HepG2 (cell line): ENCODE measurements around the gene FRMD4A. TPM values are rescaled to one million over a fixed set of nuclear protein-coding genes. Genes with fewer than 3 reads are reported as not detected.

Experiments
- ATAC-seq: fragments of 200-7000 bp; cut with Tn5 transposase; 3 replicates; pipeline ENCODE4 v1.9.1; 2020; ENCODE audit warnings: mild to moderate bottlenecking, moderate library complexity
- BruUV-seq: library from RNA; stranded (reverse); fragments of 400-500 nt; replicated peaks from 2 replicates; lab custom pipeline; 2021; lab: Mats Ljungman, UMichigan
- CTCF ChIA-PET: fragments of 300-600 bp; formaldehyde crosslinking; extraction: SDS; loops from one replicate; lab custom pipeline; 2021; ENCODE audit warnings: low total read pairs, inconsistent platforms, low intra/inter-chr PET ratio; lab: Yijun Ruan, JAX
- POLR2A ChIA-PET: fragments of 350-600 bp; sonication (Branson Sonifier 250); formaldehyde crosslinking; loops from one replicate; lab custom pipeline; 2020; ENCODE audit warnings: antibody characterized with exemption, inconsistent platforms; lab: Yijun Ruan, JAX
- DNase-seq: peaks from one replicate; pipeline ENCODE4 v3.0.0-alpha.2; 2015; ENCODE audit warnings: low spot score
- FAIRE-seq: peaks from 3 replicates; lab custom pipeline; 2011; peaks lifted over from hg19 to GRCh38; lab: Jason Lieb, UNC
- H2AFZ ChIP-seq: one replicate; pipeline ENCODE4 v1.6.1; 2011; ENCODE audit warnings: low read length, inconsistent platforms
- H3K27ac ChIP-seq: fragments of 300-600 bp; 3 replicates; pipeline ENCODE4 v1.8.0; 2011; ENCODE audit warnings: mixed run types, mild to moderate bottlenecking, mixed read lengths, low read length, inconsistent platforms; ENCODE audit not compliant: insufficient read depth; ENCODE audit errors: extremely low read length
- H3K27me3 ChIP-seq, 2 experiments: fragments of 200-600 bp in 1 of 2; 2 replicates in 1 of 2; 3 replicates in 1 of 2; pipeline versions ENCODE4 v1.6.0 to v1.8.0; 2011; ENCODE audit warnings: low read length in 2 of 2, mild to moderate bottlenecking in 2 of 2, moderate library complexity in 2 of 2, inconsistent platforms in 1 of 2; ENCODE audit not compliant: insufficient read depth in 2 of 2, control insufficient read depth in 1 of 2
- H3K36me3 ChIP-seq, 2 experiments: fragments of 200-600 bp in 1 of 2; replicated peaks in 1 of 2; 2 replicates in 1 of 2; 3 replicates in 1 of 2; pipeline versions ENCODE4 v1.5.1 to v1.8.0; 2011; ENCODE audit warnings: low read length in 2 of 2, inconsistent platforms in 1 of 2; ENCODE audit not compliant: insufficient read depth in 2 of 2, control insufficient read depth in 1 of 2
- H3K4me1 ChIP-seq: 2 replicates; pipeline ENCODE4 v1.5.1; 2012; ENCODE audit warnings: low read length, inconsistent platforms; ENCODE audit not compliant: insufficient read depth
- H3K4me2 ChIP-seq: 2 replicates; pipeline ENCODE4 v1.6.0; 2011; ENCODE audit warnings: low read depth, low read length, inconsistent platforms
- H3K4me3 ChIP-seq, 3 experiments: fragments of 200-600 bp in 1 of 3; sonication (generic), shearing (Covaris generic) in 1 of 3; replicated peaks in 1 of 3; 2 replicates each; pipeline ENCODE4 v1.5.1; 2011 to 2016; ENCODE audit warnings: low read length in 3 of 3, inconsistent platforms in 2 of 3, low read depth in 2 of 3, mild to moderate bottlenecking in 2 of 3, control low read depth in 1 of 3, mixed read lengths in 1 of 3; ENCODE audit not compliant: insufficient read depth in 1 of 3
- H3K79me2 ChIP-seq: one replicate; pipeline ENCODE4 v1.6.1; 2011; ENCODE audit warnings: low read length, inconsistent platforms; ENCODE audit not compliant: insufficient read depth
- H3K9ac ChIP-seq: 2 replicates; pipeline ENCODE4 v1.6.0; 2011; ENCODE audit warnings: mild to moderate bottlenecking, low read depth, low read length, inconsistent platforms; ENCODE audit not compliant: insufficient read depth
- H3K9me3 ChIP-seq: 2 replicates; pipeline ENCODE4 v1.5.1; 2012; ENCODE audit warnings: mild to moderate bottlenecking, low read length
- H4K20me1 ChIP-seq: 2 replicates; pipeline ENCODE4 v1.6.0; 2011; ENCODE audit warnings: inconsistent platforms, mild to moderate bottlenecking, low read length, moderate library complexity; ENCODE audit not compliant: insufficient read depth
- AKAP8 ChIP-seq: sonication (generic); formaldehyde crosslinking; IDR thresholded peaks from 2 replicates; pipeline ENCODE4 v1.5.1; 2020; ENCODE audit warnings: mild to moderate bottlenecking, missing genetic modification reagents
- FOSL2 ChIP-seq: sonication (generic); formaldehyde crosslinking; IDR thresholded peaks from 2 replicates; pipeline ENCODE4 v1.4.0; 2020; ENCODE audit warnings: missing genetic modification reagents
- IRF1 ChIP-seq: sonication (generic); formaldehyde crosslinking; IDR thresholded peaks from 2 replicates; pipeline ENCODE4 v1.4.0; 2020; ENCODE audit warnings: low read depth, mild to moderate bottlenecking, missing genetic modification reagents
- JDP2 ChIP-seq: sonication (generic); formaldehyde crosslinking; IDR thresholded peaks from 2 replicates; pipeline ENCODE4 v1.8.1; 2022; ENCODE audit warnings: missing genetic modification reagents, borderline replicate concordance
- MTF2 ChIP-seq: sonication (generic); formaldehyde crosslinking; IDR thresholded peaks from 2 replicates; pipeline ENCODE4 v1.5.0; 2020; ENCODE audit warnings: missing genetic modification reagents, borderline replicate concordance
- YEATS4 ChIP-seq: sonication (generic); formaldehyde crosslinking; IDR thresholded peaks from 2 replicates; pipeline ENCODE4 v1.4.0; 2020; ENCODE audit warnings: missing genetic modification reagents, borderline replicate concordance
- ZFY ChIP-seq: sonication (generic); formaldehyde crosslinking; IDR thresholded peaks from 2 replicates; pipeline ENCODE4 v1.4.0; 2020; ENCODE audit warnings: missing genetic modification reagents
- ZFYVE20 ChIP-seq: sonication (generic); formaldehyde crosslinking; IDR thresholded peaks from 2 replicates; pipeline ENCODE4 v1.8.0; 2023; ENCODE audit warnings: low read depth, mild to moderate bottlenecking, moderate library complexity, missing genetic modification reagents, borderline replicate concordance
- ZNF512B ChIP-seq: sonication (generic); formaldehyde crosslinking; IDR thresholded peaks from 2 replicates; pipeline ENCODE4 v1.5.1; 2020; ENCODE audit warnings: missing genetic modification reagents, mild to moderate bottlenecking, borderline replicate concordance
- ZNF574 ChIP-seq: sonication (generic); formaldehyde crosslinking; IDR thresholded peaks from 2 replicates; pipeline ENCODE4 v1.4.0; 2020; ENCODE audit warnings: missing genetic modification reagents
- WGBS: methylation state at CpG from one replicate; pipeline ENCODE4 v1.1.6; 2017; ENCODE audit warnings: low lambda C conversion rate; 5-methylcytosine and 5-hydroxymethylcytosine counted together
- in situ Hi-C: cut with HindIII; loops from 2 replicates; pipeline ENCODE4 v1.10.0; 2017; ENCODE audit warnings: low pct_unique_long_range_greater_than_20kb; ENCODE audit not compliant: extremely low pct_ligation_motif_present
- intact Hi-C: fragments of 100-400 bp; cut with micrococcal nuclease; formaldehyde crosslinking; loops from one replicate; pipeline ENCODE4 v1.10.0; 2022; ENCODE audit not compliant: unreplicated experiment
- polyA plus RNA-seq, 8 experiments: library from polyadenylated mRNA; depleted of rRNA in 3 of 8; stranded (reverse) in 7 of 8; unstranded in 1 of 8; fragments of >200 nt; fragmentation: Illumina TruSeq in 4 of 8; extraction: Trizol in 4 of 8; gene quantifications; 2 replicates each; pipeline versions ENCODE4 v1.2.1 to v1.2.3, GENCODE V29; 2011 to 2016; ENCODE audit warnings: low read depth in 4 of 8, missing spikeins in 1 of 8, mixed read lengths in 1 of 8; ENCODE audit not compliant: insufficient read depth in 1 of 8
- total RNA-seq, 5 experiments: library from RNA; depleted of rRNA; stranded (reverse); fragments of >200 nt; fragmentation: Illumina TruSeq; extraction: Trizol; gene quantifications; 2 replicates each; pipeline ENCODE4 v1.2.3, GENCODE V29; 2016; ENCODE audit warnings: low read depth in 1 of 5

The FRMD4A gene
- total and polyA plus RNA-seq, 2 of the 13 experiments (the other 11 are each of a cell fraction or from before 2014, with no cell fraction given), result 0.09 to 0.26 TPM

- no peak overlapping the region for H3K9ac ChIP-seq
- peaks cover 7% of the 10 kb centered on the region for H3K4me1 ChIP-seq
- no peaks in the 10 kb centered on the region for H3K36me3 ChIP-seq
- 33% methylated on average over 6 of the region's 6 CpGs for WGBS
- FAIRE-seq (no peak), DNase-seq (no peak), ATAC-seq (no peak)
- POLR2A ChIA-PET, result no interaction called here
- H3K27ac ChIP-seq, result no peak overlapping the region
- H3K79me2 ChIP-seq, result no peaks in the 10 kb centered on the region
- H3K9me3 ChIP-seq, result no peaks in the 10 kb centered on the region
- in situ Hi-C loops (no loop called here), intact Hi-C loops (no loop called here)
- CTCF ChIA-PET, result no interaction called here
- no TSS peak for BruUV-seq
- no peak for TF ChIP-seq ZFYVE20 (CRISPR knock-in tag)
- TF ChIP-seq FOSL2 (CRISPR knock-in tag), result no peak
- TF ChIP-seq MTF2 (CRISPR knock-in tag), result no peak
- TF ChIP-seq AKAP8 (CRISPR knock-in tag), result no peak
- no peaks in the 10 kb centered on the region for H4K20me1 ChIP-seq
- H3K4me3 ChIP-seq, result no peak overlapping the region
- no peak overlapping the region for H3K4me2 ChIP-seq
- no peak overlapping the region for H2AFZ ChIP-seq
- peaks cover 0 to 3% of the 10 kb centered on the region in 2 experiments; a peak in 2 of 5 replicates for H3K27me3 ChIP-seq
Measured at GRCh38 chr10:13907570-13907969, 423.2 kb downstream of the FRMD4A start.

GRCh38 chr10:13905281-13905680 is 425.4 kb downstream of the FRMD4A start:
- POLR2A ChIA-PET, result no interaction called here
- Histone ChIP-seq H3K36me3 (no peaks in the 10 kb centered on the region), H3K9me3 (no peaks in the 10 kb centered on the region), H4K20me1 (no peaks in the 10 kb centered on the region), H2AFZ (no peak overlapping the region), H3K4me1 (peaks cover 7% of the 10 kb centered on the region), H3K4me2 (no peak overlapping the region), H3K27me3 (peaks cover 0 to 3% of the 10 kb centered on the region in 2 experiments; a peak in 2 of 5 replicates), H3K79me2 (no peaks in the 10 kb centered on the region), H3K9ac (no peak overlapping the region), H3K4me3 (no peak overlapping the region), H3K27ac (no peak overlapping the region)
- ATAC-seq, result no peak
- BruUV-seq, result no TSS peak
- no peak for DNase-seq
- 6% methylated on average over 1 of the region's 1 CpG for WGBS
- FAIRE-seq, result no peak
- CTCF ChIA-PET, result no interaction called here
- intact Hi-C loops (no loop called here), in situ Hi-C loops (no loop called here)
- TF ChIP-seq ZNF574 (CRISPR knock-in tag) (no peak), ZNF512B (no peak), YEATS4 (CRISPR knock-in tag) (no peak), JDP2 (CRISPR knock-in tag) (no peak), IRF1 (CRISPR knock-in tag) (no peak), ZFY (CRISPR knock-in tag) (no peak)
